Gastrocnemius medialis (tissue), 4 donors: Measurements from ENCODE around the gene MANSC4. TPM values are rescaled to one million over a fixed set of nuclear protein-coding genes. Genes with fewer than 3 reads are reported as not detected.

Experiments used
- ATAC-seq, 2 donors: fragments of 150-250 bp; one replicate each; pipeline ENCODE4 v1.9.1; 2016
- DNase-seq, 2 donors: peaks; one replicate each; pipeline ENCODE4 v3.0.0-alpha.2; 2019
- H3K27ac ChIP-seq, 4 donors: fragments of 200-600 bp; sonication (generic); 1 replicate in 1 of 4; 2 replicates in 3 of 4; pipeline ENCODE4 v1.5.1; 2016 to 2018; ENCODE audit warnings: mild to moderate bottlenecking in 2 of 4, moderate library complexity in 1 of 4
- H3K27me3 ChIP-seq, 3 donors: fragments of 200-600 bp; sonication (generic) in 2 of 3; 1 replicate in 1 of 3; 2 replicates in 2 of 3; pipeline versions ENCODE4 v1.5.1 to v1.6.0; 2016 to 2019; ENCODE audit warnings: mild to moderate bottlenecking in 1 of 3, moderate library complexity in 1 of 3
- H3K36me3 ChIP-seq, 2 donors: fragments of 200-600 bp; sonication (generic) in 1 of 2; one replicate each; pipeline ENCODE4 v1.5.1; 2017 to 2018
- H3K4me1 ChIP-seq, 2 donors: fragments of 200-600 bp; sonication (generic) in 1 of 2; one replicate each; pipeline ENCODE4 v1.5.1; 2016 to 2017; ENCODE audit warnings: mild to moderate bottlenecking in 2 of 2
- H3K4me3 ChIP-seq, 4 donors: fragments of 200-600 bp; sonication (generic) in 3 of 4; 1 replicate in 1 of 4; 2 replicates in 3 of 4; pipeline ENCODE4 v1.5.1; 2016 to 2019; ENCODE audit warnings: mild to moderate bottlenecking in 2 of 4
- H3K9me3 ChIP-seq, 3 donors: fragments of 200-600 bp; sonication (generic) in 2 of 3; 1 replicate in 1 of 3; 2 replicates in 2 of 3; pipeline ENCODE4 v1.5.1; 2016 to 2019
- POLR2A ChIP-seq, 2 donors: fragments of 450-650 bp; IDR thresholded peaks; one replicate each; pipeline ENCODE4 v1.6.1; 2017; ENCODE audit warnings: antibody characterized with exemption in 2 of 2, mild to moderate bottlenecking in 2 of 2, moderate library complexity in 2 of 2
- in situ Hi-C, 4 donors: fragments of 200-750 bp; cut with MboI; loops; one replicate each; pipeline versions ENCODE4 v1.15.0 to v1.8.0; 2017; ENCODE audit warnings: low sequenced_read_pairs in 4 of 4
- intact Hi-C: fragments of 100-400 bp; cut with DNase I; formaldehyde crosslinking; loops from one replicate; pipeline ENCODE4 v1.15.1; 2023; ENCODE audit warnings: low total_unique reads
- total RNA-seq, 4 donors: library from RNA; depleted of rRNA; stranded (reverse); fragments of >200 nt; gene quantifications; one replicate each; pipeline versions ENCODE4 v1.1.0 to v1.2.3, GENCODE V29; 2016
- TF ChIP-seq, protein P1 (sequence below), 5 experiments: fragments of 450-650 bp in 3 of 5; fragments of 200-600 bp in 2 of 5; sonication (generic) in 2 of 5; IDR thresholded peaks in 4 of 5; conservative IDR thresholded peaks in 1 of 5; 1 replicate in 4 of 5; 2 replicates in 1 of 5; pipeline ENCODE4 v1.5.1; 2016 to 2019; ENCODE audit warnings: antibody characterized with exemption in 5 of 5, mild to moderate bottlenecking in 3 of 5, moderate library complexity in 3 of 5

The MANSC4 gene
- total RNA-seq, 4 donors from 2014 or later, result not detected

DNA sequence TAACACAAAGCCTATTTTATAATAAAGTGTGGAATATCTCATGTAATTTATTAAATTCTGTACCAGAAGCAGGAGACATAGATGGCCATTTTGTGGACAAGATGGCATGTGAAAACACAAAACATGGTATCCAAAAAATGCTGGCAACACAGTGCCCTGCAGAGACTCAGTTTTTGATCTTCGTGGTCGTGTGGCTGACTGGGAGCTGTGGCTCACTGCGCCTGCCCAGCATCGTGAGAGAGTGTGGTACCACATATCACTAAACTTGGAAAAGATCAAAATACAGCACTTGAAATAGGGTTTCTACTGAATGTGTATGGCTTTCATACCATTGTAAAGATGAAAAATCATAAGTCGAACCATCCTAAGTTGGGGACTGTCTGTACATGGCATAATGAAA, 43.0 kb upstream of the MANSC4 start:
- no peaks in the 10 kb centered on the region for H3K4me1 ChIP-seq
- intact Hi-C loops (loop anchor here (5.0 kb wide), 2 partner anchors 91 to 119 kb away; no protein-coding TSS in a partner anchor), in situ Hi-C loops (no loop called here)
- ATAC-seq (no peak), DNase-seq (no peak)
- no peak overlapping the region for H3K27ac ChIP-seq
- H3K9me3 ChIP-seq, result no peaks in the 10 kb centered on the region
- no peak overlapping the region for H3K4me3 ChIP-seq
- TF ChIP-seq, protein P1, sequence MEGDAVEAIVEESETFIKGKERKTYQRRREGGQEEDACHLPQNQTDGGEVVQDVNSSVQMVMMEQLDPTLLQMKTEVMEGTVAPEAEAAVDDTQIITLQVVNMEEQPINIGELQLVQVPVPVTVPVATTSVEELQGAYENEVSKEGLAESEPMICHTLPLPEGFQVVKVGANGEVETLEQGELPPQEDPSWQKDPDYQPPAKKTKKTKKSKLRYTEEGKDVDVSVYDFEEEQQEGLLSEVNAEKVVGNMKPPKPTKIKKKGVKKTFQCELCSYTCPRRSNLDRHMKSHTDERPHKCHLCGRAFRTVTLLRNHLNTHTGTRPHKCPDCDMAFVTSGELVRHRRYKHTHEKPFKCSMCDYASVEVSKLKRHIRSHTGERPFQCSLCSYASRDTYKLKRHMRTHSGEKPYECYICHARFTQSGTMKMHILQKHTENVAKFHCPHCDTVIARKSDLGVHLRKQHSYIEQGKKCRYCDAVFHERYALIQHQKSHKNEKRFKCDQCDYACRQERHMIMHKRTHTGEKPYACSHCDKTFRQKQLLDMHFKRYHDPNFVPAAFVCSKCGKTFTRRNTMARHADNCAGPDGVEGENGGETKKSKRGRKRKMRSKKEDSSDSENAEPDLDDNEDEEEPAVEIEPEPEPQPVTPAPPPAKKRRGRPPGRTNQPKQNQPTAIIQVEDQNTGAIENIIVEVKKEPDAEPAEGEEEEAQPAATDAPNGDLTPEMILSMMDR (IDR thresholded peaks at IDR 0.05 in 4 of 5, conservative IDR thresholded peaks at IDR 0.05 in 1 of 5), result no peak
- TF ChIP-seq POLR2A (IDR thresholded peaks at IDR 0.05), result no peak
- H3K36me3 ChIP-seq, result no peaks in the 10 kb centered on the region
- no peaks in the 10 kb centered on the region for H3K27me3 ChIP-seq

DNA sequence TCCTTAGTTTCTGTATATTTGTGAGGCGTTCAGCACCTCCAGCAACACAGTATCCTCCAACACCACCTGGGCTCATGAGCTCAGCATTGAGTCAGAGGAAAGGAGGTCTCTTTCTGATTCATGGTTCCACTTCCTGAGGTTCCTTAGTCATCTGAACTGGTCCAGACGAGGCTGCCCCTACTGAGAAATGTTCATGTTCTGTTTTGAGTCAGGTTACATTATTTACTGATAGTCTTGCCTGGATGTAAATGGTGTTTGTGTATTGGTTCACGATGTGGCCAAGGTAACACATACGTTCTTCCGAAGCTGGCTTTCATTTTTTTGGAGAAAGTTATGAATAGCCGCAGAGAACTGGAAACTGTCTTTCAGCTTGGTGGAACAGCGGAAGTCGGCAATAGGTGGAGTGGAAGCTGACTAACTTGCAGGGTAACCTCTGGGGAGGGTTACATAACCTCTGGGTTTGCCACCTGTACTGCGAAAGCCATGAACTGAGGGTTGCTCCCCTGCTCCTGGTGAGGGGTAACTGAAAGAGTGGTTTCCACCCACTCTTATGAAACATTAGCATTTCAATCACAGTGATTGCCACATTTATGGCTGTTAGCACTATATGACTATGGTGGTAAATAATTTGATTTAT, 42.2 kb upstream of the MANSC4 start:
- H3K4me3 ChIP-seq, result no peak overlapping the region
- no peak for ATAC-seq
- no peaks in the 10 kb centered on the region for H3K4me1 ChIP-seq
- no peaks in the 10 kb centered on the region for H3K9me3 ChIP-seq
- no peaks in the 10 kb centered on the region for H3K36me3 ChIP-seq
- TF ChIP-seq, protein P1 (IDR thresholded peaks at IDR 0.05 in 4 of 5, conservative IDR thresholded peaks at IDR 0.05 in 1 of 5), result no peak
- TF ChIP-seq POLR2A (IDR thresholded peaks at IDR 0.05), result no peak
- H3K27ac ChIP-seq, result no peak overlapping the region
- intact Hi-C loops, result loop anchor here (5.0 kb wide), 2 partner anchors 90 to 120 kb away; no protein-coding TSS in a partner anchor
- in situ Hi-C loops, result no loop called here
- H3K27me3 ChIP-seq, result no peaks in the 10 kb centered on the region
- no peak for DNase-seq

DNA sequence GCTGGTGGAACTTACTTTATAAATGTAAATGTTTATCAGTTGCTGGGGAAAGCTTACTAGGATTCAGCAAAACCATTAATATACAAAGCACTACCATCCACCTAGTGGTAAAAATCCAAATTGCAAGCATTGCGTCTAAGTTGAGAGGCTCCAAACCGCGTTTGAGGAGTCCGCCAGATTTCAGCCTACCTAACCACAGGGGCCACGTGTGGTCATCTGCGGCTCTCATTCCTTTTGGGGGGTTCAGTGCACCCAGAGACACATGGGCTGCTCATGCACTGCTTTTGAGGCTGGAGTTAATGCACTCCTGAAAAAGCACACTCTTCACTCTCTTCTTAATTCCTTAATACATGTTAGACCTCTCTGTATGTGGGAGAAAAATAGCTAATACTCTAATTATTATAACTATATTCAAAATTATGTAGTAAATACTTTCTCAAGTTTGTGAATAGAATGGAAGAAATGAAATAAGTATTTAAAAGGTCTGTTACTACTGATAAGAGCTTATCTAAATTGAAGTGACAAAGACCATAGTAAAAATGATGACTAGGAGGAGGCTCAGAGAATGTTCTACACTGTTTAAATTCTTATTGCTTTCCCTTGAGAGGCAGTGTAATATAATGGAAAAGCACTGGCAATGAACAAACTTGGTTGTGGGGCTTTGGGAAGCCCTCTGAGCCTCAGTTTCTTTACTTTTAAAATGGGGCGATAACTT, 41.4 kb upstream of the MANSC4 start:
- TF ChIP-seq, protein P1 (IDR thresholded peaks at IDR 0.05 in 4 of 5, conservative IDR thresholded peaks at IDR 0.05 in 1 of 5), result peak; percentile 53 to 77 (median 59)
- no peak for TF ChIP-seq POLR2A (IDR thresholded peaks at IDR 0.05)
- intact Hi-C loops, result loop anchor here (2.0 to 5.0 kb wide), 3 partner anchors 41 to 121 kb away; partner anchors contain the start of genes KLHL42 and MANSC4
- no peak overlapping the region for H3K27ac ChIP-seq

GRCh38 chr12:27820564-27820963, 40.5 kb upstream of the MANSC4 start:
- DNase-seq, result no peak
- ATAC-seq, result no peak
- in situ Hi-C loops (no loop called here), intact Hi-C loops (loop anchor here (2.0 to 5.0 kb wide), 3 partner anchors 40 to 122 kb away; partner anchors contain the start of genes KLHL42 and MANSC4)
- no peaks in the 10 kb centered on the region for H3K36me3 ChIP-seq
- no peaks in the 10 kb centered on the region for H3K9me3 ChIP-seq
- no peak overlapping the region for H3K4me3 ChIP-seq
- no peaks in the 10 kb centered on the region for H3K27me3 ChIP-seq
- H3K27ac ChIP-seq, result no peak overlapping the region
- TF ChIP-seq POLR2A (IDR thresholded peaks at IDR 0.05), result no peak
- TF ChIP-seq, protein P1 (IDR thresholded peaks at IDR 0.05 in 4 of 5, conservative IDR thresholded peaks at IDR 0.05 in 1 of 5), result no peak
- H3K4me1 ChIP-seq, result no peaks in the 10 kb centered on the region

More for the DNA sequence above, 41.4 kb upstream of the MANSC4 start:
- ATAC-seq (peak; percentile 73 to 77), DNase-seq (peak in 1 of 2 donors; percentile 12)
- H3K4me3 ChIP-seq, result no peak overlapping the region
- no peaks in the 10 kb centered on the region for H3K9me3 ChIP-seq
- H3K36me3 ChIP-seq, result no peaks in the 10 kb centered on the region
- no peaks in the 10 kb centered on the region for H3K27me3 ChIP-seq
- no peaks in the 10 kb centered on the region for H3K4me1 ChIP-seq
- in situ Hi-C loops, result no loop called here
